Fibroblast of lung (primary cell): ENCODE data around the gene VPS29.

Experiments used
- EZH2 ChIP-seq: IDR thresholded peaks from 2 replicates; pipeline ENCODE4 v1.5.1; 2012; ENCODE audit warnings: low read length, control low read depth, mild to moderate bottlenecking; ENCODE audit errors: missing control alignments
- TF ChIP-seq, protein P1 (sequence below), 2 donors: IDR thresholded peaks in 1 of 2; conservative IDR thresholded peaks in 1 of 2; 1 replicate in 1 of 2; 2 replicates in 1 of 2; pipeline ENCODE4 v1.5.1; 2011 to 2012; ENCODE audit warnings: low read length in 2 of 2, control low read depth in 1 of 2, inconsistent platforms in 1 of 2, low read depth in 1 of 2, mild to moderate bottlenecking in 1 of 2

DNA sequence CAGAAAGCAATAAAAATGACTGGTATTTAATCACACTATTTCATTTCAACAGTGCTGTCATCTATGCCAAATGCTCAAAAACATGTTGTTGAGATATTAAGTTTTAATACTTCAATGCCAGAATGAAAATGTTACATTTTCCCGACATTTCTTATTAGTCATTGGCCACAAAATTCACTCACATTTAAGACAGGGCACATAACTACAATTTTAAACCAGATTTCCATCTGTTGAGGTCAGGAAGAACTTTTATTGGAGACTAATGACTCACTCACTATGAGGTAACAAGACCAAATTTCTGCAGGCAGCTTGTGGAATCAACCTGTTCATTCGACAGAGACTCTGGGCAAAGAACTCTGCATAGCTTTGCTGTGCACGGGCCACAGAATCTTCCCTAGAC, 44.4 kb upstream of the VPS29 start:
- no peak for TF ChIP-seq EZH2
- TF ChIP-seq, protein P1, sequence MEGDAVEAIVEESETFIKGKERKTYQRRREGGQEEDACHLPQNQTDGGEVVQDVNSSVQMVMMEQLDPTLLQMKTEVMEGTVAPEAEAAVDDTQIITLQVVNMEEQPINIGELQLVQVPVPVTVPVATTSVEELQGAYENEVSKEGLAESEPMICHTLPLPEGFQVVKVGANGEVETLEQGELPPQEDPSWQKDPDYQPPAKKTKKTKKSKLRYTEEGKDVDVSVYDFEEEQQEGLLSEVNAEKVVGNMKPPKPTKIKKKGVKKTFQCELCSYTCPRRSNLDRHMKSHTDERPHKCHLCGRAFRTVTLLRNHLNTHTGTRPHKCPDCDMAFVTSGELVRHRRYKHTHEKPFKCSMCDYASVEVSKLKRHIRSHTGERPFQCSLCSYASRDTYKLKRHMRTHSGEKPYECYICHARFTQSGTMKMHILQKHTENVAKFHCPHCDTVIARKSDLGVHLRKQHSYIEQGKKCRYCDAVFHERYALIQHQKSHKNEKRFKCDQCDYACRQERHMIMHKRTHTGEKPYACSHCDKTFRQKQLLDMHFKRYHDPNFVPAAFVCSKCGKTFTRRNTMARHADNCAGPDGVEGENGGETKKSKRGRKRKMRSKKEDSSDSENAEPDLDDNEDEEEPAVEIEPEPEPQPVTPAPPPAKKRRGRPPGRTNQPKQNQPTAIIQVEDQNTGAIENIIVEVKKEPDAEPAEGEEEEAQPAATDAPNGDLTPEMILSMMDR (conservative IDR thresholded peaks at IDR 0.05 in 1 of 2, IDR thresholded peaks at IDR 0.05 in 1 of 2; ENCODE audit: low read depth in 1 of 2, low read length in 2 of 2), result no peak
